ENCODE results near the gene CARMIL3.

DNA sequence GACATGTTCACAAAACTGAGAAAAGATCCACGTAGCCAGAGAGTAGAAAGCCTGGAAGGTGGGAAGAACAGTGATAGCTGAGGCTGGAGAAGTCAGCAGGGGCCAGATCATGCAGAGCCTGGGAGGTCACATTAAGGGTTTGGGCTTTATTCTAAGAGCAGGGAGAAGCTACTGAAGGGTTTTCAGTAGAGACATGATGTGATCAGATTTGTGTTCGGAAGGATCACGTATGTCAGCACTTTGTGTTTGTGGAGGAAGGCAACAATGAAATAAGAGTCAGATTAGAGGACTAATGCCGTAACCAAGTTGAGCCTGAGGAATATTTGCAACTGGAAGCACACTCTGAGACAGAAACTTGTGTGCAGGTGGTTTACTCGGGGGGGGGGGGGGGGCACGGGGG is 38.1 kb downstream of the CARMIL3 start:
- TF ChIP-seq POLR2A (IDR thresholded peaks at IDR 0.05), result no peak
- TF ChIP-seq, protein P1, sequence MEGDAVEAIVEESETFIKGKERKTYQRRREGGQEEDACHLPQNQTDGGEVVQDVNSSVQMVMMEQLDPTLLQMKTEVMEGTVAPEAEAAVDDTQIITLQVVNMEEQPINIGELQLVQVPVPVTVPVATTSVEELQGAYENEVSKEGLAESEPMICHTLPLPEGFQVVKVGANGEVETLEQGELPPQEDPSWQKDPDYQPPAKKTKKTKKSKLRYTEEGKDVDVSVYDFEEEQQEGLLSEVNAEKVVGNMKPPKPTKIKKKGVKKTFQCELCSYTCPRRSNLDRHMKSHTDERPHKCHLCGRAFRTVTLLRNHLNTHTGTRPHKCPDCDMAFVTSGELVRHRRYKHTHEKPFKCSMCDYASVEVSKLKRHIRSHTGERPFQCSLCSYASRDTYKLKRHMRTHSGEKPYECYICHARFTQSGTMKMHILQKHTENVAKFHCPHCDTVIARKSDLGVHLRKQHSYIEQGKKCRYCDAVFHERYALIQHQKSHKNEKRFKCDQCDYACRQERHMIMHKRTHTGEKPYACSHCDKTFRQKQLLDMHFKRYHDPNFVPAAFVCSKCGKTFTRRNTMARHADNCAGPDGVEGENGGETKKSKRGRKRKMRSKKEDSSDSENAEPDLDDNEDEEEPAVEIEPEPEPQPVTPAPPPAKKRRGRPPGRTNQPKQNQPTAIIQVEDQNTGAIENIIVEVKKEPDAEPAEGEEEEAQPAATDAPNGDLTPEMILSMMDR (IDR thresholded peaks at IDR 0.05), result no peak
- no peak for TF ChIP-seq POLR2AphosphoS5 (IDR thresholded peaks at IDR 0.05)
